SK-N-SH (cell line): ENCODE data around the gene XPA.

Experiments used
- CTCF ChIP-seq: fragments of 200-600 bp; sonication (generic); IDR thresholded peaks from 2 replicates; pipeline ENCODE4 v1.6.1; 2017; ENCODE audit warnings: antibody characterized with exemption, mild to moderate bottlenecking, moderate library complexity
- FOXM1 ChIP-seq: IDR thresholded peaks from 2 replicates; pipeline ENCODE4 v1.4.0; 2012; ENCODE audit warnings: low read depth, mild to moderate bottlenecking
- RFX5 ChIP-seq: IDR thresholded peaks from 2 replicates; pipeline ENCODE4 v1.6.1; 2012; ENCODE audit warnings: mild to moderate bottlenecking, improper control_type of control experiment, low read length
- TAF1 ChIP-seq: IDR thresholded peaks from 2 replicates; pipeline ENCODE4 v1.6.1; 2012; ENCODE audit warnings: low read depth, mild to moderate bottlenecking, low read length, moderate library complexity, borderline replicate concordance

- no peak for TF ChIP-seq CTCF
- no peak for TF ChIP-seq FOXM1
- no peak for TF ChIP-seq TAF1
- TF ChIP-seq RFX5: no peak
Observed at GRCh38 chr9:97640325-97640724, 56.8 kb downstream of the XPA start.
